Parathyroid adenoma (tissue), 2 donors: Measurements from ENCODE around the gene LRRC7.

Source experiments
- H2AFZ ChIP-seq: fragments of 300-600 bp; sonication (generic); one replicate; pipeline ENCODE4 v1.7.0; 2017; ENCODE audit warnings: antibody characterized with exemption, mild to moderate bottlenecking
- H3K27ac ChIP-seq: fragments of 300-600 bp; sonication (generic); one replicate; pipeline ENCODE4 v1.7.0; 2017
- H3K27me3 ChIP-seq: fragments of 300-600 bp; sonication (generic); one replicate; pipeline ENCODE4 v1.7.0; 2017; ENCODE audit warnings: low read length; ENCODE audit not compliant: control insufficient read depth, insufficient read depth
- H3K36me3 ChIP-seq: fragments of 300-600 bp; sonication (generic); one replicate; pipeline ENCODE4 v1.7.0; 2017; ENCODE audit warnings: low read length; ENCODE audit not compliant: control insufficient read depth, insufficient read depth
- H3K4me1 ChIP-seq: fragments of 300-600 bp; sonication (generic); one replicate; pipeline ENCODE4 v1.7.0; 2017; ENCODE audit warnings: control low read depth
- H3K4me2 ChIP-seq: fragments of 300-600 bp; sonication (generic); one replicate; pipeline ENCODE4 v1.7.0; 2017; ENCODE audit warnings: low read length
- H3K4me3 ChIP-seq: fragments of 300-600 bp; sonication (generic); one replicate; pipeline ENCODE4 v1.7.0; 2017; ENCODE audit warnings: low read depth, low read length
- H3K79me2 ChIP-seq: fragments of 300-600 bp; sonication (generic); one replicate; pipeline ENCODE4 v1.7.0; 2017; ENCODE audit warnings: control low read depth
- H3K9ac ChIP-seq: fragments of 300-600 bp; sonication (generic); one replicate; pipeline ENCODE4 v1.7.0; 2017; ENCODE audit warnings: mild to moderate bottlenecking
- H3K9me3 ChIP-seq: fragments of 300-600 bp; sonication (generic); one replicate; pipeline ENCODE4 v1.7.0; 2017; ENCODE audit warnings: low read length; ENCODE audit not compliant: control insufficient read depth
- TF ChIP-seq, protein P1 (sequence below): fragments of 300-600 bp; sonication (generic); IDR thresholded peaks from one replicate; pipeline ENCODE4 v1.7.0; 2017; ENCODE audit warnings: antibody characterized with exemption, mild to moderate bottlenecking
- donor health status: primary hyperparathyroidism.

LRRC7 gene

DNA sequence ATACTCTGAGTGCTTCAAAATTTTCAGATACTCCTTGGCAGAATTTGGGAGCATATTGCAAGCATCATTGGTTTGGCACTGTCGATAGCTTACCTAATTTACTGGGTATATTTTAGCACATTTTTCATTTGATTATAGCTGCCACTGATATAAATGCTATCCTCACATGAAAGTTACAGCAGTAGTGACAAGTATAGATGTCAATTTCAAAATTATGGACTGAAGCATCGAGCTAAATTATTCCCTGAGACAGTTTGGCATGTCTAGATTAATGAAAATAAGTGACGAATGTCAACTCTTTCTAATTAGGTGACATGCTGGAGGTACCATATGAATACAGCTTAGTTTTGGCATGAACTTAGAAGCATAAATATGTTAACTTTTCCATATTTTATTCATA is 83.1 kb downstream of the LRRC7 start:
- H3K9ac ChIP-seq, result no peak overlapping the region
- H3K9me3 ChIP-seq, result no peaks in the 10 kb centered on the region
- H3K36me3 ChIP-seq, result no peaks in the 10 kb centered on the region
- no peaks in the 10 kb centered on the region for H3K27me3 ChIP-seq
- H2AFZ ChIP-seq, result no peak overlapping the region
- TF ChIP-seq, protein P1, sequence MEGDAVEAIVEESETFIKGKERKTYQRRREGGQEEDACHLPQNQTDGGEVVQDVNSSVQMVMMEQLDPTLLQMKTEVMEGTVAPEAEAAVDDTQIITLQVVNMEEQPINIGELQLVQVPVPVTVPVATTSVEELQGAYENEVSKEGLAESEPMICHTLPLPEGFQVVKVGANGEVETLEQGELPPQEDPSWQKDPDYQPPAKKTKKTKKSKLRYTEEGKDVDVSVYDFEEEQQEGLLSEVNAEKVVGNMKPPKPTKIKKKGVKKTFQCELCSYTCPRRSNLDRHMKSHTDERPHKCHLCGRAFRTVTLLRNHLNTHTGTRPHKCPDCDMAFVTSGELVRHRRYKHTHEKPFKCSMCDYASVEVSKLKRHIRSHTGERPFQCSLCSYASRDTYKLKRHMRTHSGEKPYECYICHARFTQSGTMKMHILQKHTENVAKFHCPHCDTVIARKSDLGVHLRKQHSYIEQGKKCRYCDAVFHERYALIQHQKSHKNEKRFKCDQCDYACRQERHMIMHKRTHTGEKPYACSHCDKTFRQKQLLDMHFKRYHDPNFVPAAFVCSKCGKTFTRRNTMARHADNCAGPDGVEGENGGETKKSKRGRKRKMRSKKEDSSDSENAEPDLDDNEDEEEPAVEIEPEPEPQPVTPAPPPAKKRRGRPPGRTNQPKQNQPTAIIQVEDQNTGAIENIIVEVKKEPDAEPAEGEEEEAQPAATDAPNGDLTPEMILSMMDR, result no peak
- H3K27ac ChIP-seq, result no peak overlapping the region
- no peak overlapping the region for H3K4me2 ChIP-seq
- H3K4me1 ChIP-seq, result no peaks in the 10 kb centered on the region
- no peaks in the 10 kb centered on the region for H3K79me2 ChIP-seq
- H3K4me3 ChIP-seq, result no peak overlapping the region

DNA sequence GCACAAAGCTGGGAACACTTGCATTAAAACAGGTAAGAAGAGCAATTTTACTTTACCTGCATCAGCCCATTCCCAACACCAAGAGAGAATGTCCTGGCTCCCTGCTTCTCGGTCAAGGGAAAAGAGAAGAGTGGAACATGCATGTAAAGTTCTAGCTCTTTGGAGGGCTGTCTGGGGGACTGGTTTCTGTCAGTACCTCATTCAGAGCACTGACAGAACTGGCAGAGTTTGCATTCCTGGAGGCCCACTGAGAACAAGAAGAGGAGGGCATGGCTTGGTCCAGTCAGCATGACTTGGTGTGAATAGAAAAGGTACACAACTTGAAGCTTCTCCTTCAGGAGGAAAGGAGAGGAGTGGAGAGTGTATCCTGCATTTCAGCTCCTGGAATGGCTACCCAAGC is 83.9 kb downstream of the LRRC7 start:
- H3K27ac ChIP-seq, result no peak overlapping the region
- no peaks in the 10 kb centered on the region for H3K79me2 ChIP-seq
- no peak overlapping the region for H3K4me2 ChIP-seq
- H3K9ac ChIP-seq, result no peak overlapping the region
- no peaks in the 10 kb centered on the region for H3K27me3 ChIP-seq
- H3K9me3 ChIP-seq, result no peaks in the 10 kb centered on the region
- H3K4me1 ChIP-seq, result no peaks in the 10 kb centered on the region
- no peak overlapping the region for H3K4me3 ChIP-seq
- H2AFZ ChIP-seq, result no peak overlapping the region
- H3K36me3 ChIP-seq, result no peaks in the 10 kb centered on the region
- TF ChIP-seq, protein P1, result no peak

DNA sequence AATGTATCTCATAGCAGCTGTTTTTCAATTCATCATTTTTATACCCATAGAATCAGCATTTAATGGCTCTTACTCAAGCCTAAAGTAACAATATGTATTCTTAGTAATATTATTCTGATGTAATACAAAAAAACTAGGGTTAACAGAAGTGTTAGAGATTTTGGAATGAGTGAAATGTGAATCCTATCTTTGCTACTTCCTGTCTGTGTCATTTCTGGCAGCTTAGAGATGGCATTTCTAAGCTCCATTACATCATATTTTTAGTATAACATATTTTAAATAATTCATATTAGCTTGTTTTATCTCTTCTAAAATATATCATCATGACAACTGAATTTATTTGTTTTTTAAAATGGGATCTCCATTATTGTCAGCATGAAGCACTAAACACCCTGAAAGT is 90.2 kb downstream of the LRRC7 start:
- no peak overlapping the region for H2AFZ ChIP-seq
- no peaks in the 10 kb centered on the region for H3K9me3 ChIP-seq
- no peak overlapping the region for H3K9ac ChIP-seq
- no peak overlapping the region for H3K4me2 ChIP-seq
- H3K27ac ChIP-seq, result no peak overlapping the region
- TF ChIP-seq, protein P1, result no peak
- H3K4me3 ChIP-seq, result no peak overlapping the region
- no peaks in the 10 kb centered on the region for H3K27me3 ChIP-seq
- H3K36me3 ChIP-seq, result no peaks in the 10 kb centered on the region
- no peaks in the 10 kb centered on the region for H3K79me2 ChIP-seq
- no peaks in the 10 kb centered on the region for H3K4me1 ChIP-seq

DNA sequence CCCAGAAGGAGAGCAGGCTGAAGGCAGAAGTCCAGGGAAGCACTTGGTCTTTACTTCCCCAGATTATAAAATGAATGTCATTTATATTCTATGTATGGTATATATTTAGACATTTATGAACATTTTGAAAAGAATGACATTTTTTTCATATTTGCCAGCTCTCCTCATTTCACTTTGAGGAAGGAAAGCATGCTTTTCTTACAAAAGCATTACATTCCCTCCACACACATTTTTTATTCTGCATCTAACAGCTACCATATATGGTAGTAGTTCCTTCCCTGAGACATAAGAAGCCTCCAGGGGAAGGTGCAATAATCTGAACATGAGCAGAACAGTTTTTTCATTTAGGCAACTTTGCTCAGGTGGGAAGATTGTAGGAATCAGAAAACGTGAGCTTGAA is 94.0 kb downstream of the LRRC7 start:
- H3K4me2 ChIP-seq, result no peak overlapping the region
- H3K4me1 ChIP-seq, result no peaks in the 10 kb centered on the region
- H3K4me3 ChIP-seq, result no peak overlapping the region
- H3K79me2 ChIP-seq, result no peaks in the 10 kb centered on the region
- TF ChIP-seq, protein P1, result no peak
- no peaks in the 10 kb centered on the region for H3K9me3 ChIP-seq
- no peak overlapping the region for H3K9ac ChIP-seq
- no peak overlapping the region for H2AFZ ChIP-seq
- H3K36me3 ChIP-seq, result no peaks in the 10 kb centered on the region
- no peak overlapping the region for H3K27ac ChIP-seq
- no peaks in the 10 kb centered on the region for H3K27me3 ChIP-seq

DNA sequence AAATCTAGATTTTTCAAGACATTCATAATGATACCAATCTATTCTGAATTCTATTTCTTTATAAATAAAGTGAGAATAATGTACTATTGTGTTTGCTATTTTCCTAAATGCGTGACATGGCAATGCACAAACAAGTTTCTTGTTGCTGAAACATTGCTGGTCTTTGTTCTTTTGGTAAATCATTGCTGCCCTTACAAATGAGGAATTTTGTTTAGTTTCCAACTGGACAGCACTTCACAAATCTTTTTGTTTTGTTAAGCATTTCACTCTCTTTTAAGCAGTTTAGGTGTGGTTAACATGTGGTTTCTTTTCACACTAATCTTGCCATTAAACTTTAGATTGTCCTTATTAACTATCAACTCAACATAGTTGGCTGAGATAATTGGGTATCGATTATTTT is 94.6 kb downstream of the LRRC7 start:
- Histone ChIP-seq H3K4me1 (no peaks in the 10 kb centered on the region), H2AFZ (no peak overlapping the region)

More for the DNA sequence above, 94.6 kb downstream of the LRRC7 start:
- Histone ChIP-seq H3K9me3 (no peaks in the 10 kb centered on the region), H3K79me2 (no peaks in the 10 kb centered on the region), H3K9ac (no peak overlapping the region), H3K36me3 (no peaks in the 10 kb centered on the region), H3K27me3 (no peaks in the 10 kb centered on the region), H3K4me3 (no peak overlapping the region), H3K4me2 (no peak overlapping the region), H3K27ac (no peak overlapping the region)
- TF ChIP-seq, protein P1, result no peak
